WTC11 (cell line): Measurements from ENCODE around the gene USF3. TPM values are rescaled to one million over a fixed set of nuclear protein-coding genes. Genes with fewer than 3 reads are reported as not detected.

Experiments
- ATAC-seq: fragments of 200-7000 bp; cut with Tn5 transposase; 2 replicates; pipeline ENCODE4 v1.10.0; 2021; ENCODE audit warnings: mild to moderate bottlenecking, moderate library complexity
- CTCF ChIA-PET: fragments of 300-600 bp; sonication (Branson Sonifier 250); formaldehyde crosslinking; loops from one replicate; lab custom pipeline; 2021; ENCODE audit warnings: antibody characterized with exemption; lab: Charles Lee
- POLR2A ChIA-PET: fragments of 350-600 bp; sonication (Branson Sonifier 250); formaldehyde crosslinking; loops from one replicate; lab custom pipeline; 2021; ENCODE audit warnings: antibody characterized with exemption; lab: Charles Lee
- DNase-seq: peaks from one replicate; pipeline ENCODE4 v3.0.0; 2021; ENCODE audit warnings: low spot score
- H3K27ac Mint-ChIP-seq: 2 replicates; pipeline ENCODE4 v1.8.0; 2021; ENCODE audit warnings: mixed read lengths
- H3K27me3 Mint-ChIP-seq: 2 replicates; pipeline ENCODE4 v1.8.0; 2021; ENCODE audit warnings: low read depth, mild to moderate bottlenecking, moderate library complexity, mixed read lengths
- H3K36me3 Mint-ChIP-seq: 2 replicates; pipeline ENCODE4 v1.8.0; 2021; ENCODE audit warnings: mixed read lengths
- H3K4me1 Mint-ChIP-seq: 2 replicates; pipeline ENCODE4 v1.8.0; 2022; ENCODE audit warnings: mixed read lengths
- H3K4me3 Mint-ChIP-seq: 2 replicates; pipeline ENCODE4 v1.8.0; 2021; ENCODE audit warnings: mild to moderate bottlenecking, moderate library complexity, mixed read lengths
- H3K9me3 Mint-ChIP-seq: 2 replicates; pipeline ENCODE4 v1.8.0; 2021; ENCODE audit warnings: mixed read lengths
- CBFB ChIP-seq: sonication (generic); formaldehyde crosslinking; IDR thresholded peaks from 2 replicates; pipeline ENCODE4 v1.8.1; 2022; ENCODE audit warnings: mild to moderate bottlenecking, low read depth, missing genetic modification reagents
- CREM ChIP-seq: sonication (generic); formaldehyde crosslinking; IDR thresholded peaks from 2 replicates; pipeline ENCODE4 v1.8.1; 2022; ENCODE audit warnings: mild to moderate bottlenecking, missing genetic modification reagents, moderate library complexity
- CTCF ChIP-seq: fragments of 200-600 bp; IDR thresholded peaks from 2 replicates; pipeline ENCODE4 v1.8.0; 2022; ENCODE audit warnings: antibody characterized with exemption
- GABPB1 ChIP-seq: sonication (generic); formaldehyde crosslinking; IDR thresholded peaks from 2 replicates; pipeline ENCODE4 v1.8.1; 2023; ENCODE audit warnings: mild to moderate bottlenecking, missing genetic modification reagents
- GRHL2 ChIP-seq: fragments of 250-450 bp; sonication (Bioruptor Pico); IDR thresholded peaks from 2 replicates; pipeline ENCODE4 v1.8.0; 2022; ENCODE audit warnings: mild to moderate bottlenecking, moderate library complexity; ENCODE audit not compliant: insufficient replicate concordance, severe bottlenecking
- HMGA2 ChIP-seq: fragments of 250-450 bp; sonication (Bioruptor Pico); IDR thresholded peaks from 2 replicates; pipeline ENCODE4 v1.4.0; 2021; ENCODE audit warnings: mild to moderate bottlenecking, moderate library complexity
- MLX ChIP-seq: sonication (generic); formaldehyde crosslinking; IDR thresholded peaks from 2 replicates; pipeline ENCODE4 v1.8.1; 2023; ENCODE audit warnings: mild to moderate bottlenecking, missing genetic modification reagents, moderate library complexity
- MXD4 ChIP-seq: fragments of 250-450 bp; sonication (Bioruptor Pico); IDR thresholded peaks from 2 replicates; pipeline ENCODE4 v1.8.0; 2021; ENCODE audit warnings: mild to moderate bottlenecking, moderate library complexity, borderline replicate concordance
- MYBL2 ChIP-seq: sonication (generic); formaldehyde crosslinking; IDR thresholded peaks from 2 replicates; pipeline ENCODE4 v1.8.1; 2023; ENCODE audit warnings: mild to moderate bottlenecking, moderate library complexity, missing genetic modification reagents
- NR2C2 ChIP-seq: sonication (generic); formaldehyde crosslinking; IDR thresholded peaks from 2 replicates; pipeline ENCODE4 v1.8.0; 2022; ENCODE audit warnings: mild to moderate bottlenecking, missing genetic modification reagents
- NR3C1 ChIP-seq: sonication (generic); formaldehyde crosslinking; conservative IDR thresholded peaks from 2 replicates; pipeline ENCODE4 v1.8.1; 2023; ENCODE audit warnings: low read depth, mild to moderate bottlenecking, missing genetic modification reagents
- OVOL2 ChIP-seq: fragments of 250-450 bp; sonication (Bioruptor Pico); IDR thresholded peaks from 2 replicates; pipeline ENCODE4 v1.9.0; 2021; ENCODE audit warnings: mild to moderate bottlenecking, borderline replicate concordance
- SMAD3 ChIP-seq: sonication (generic); formaldehyde crosslinking; IDR thresholded peaks from 2 replicates; pipeline ENCODE4 v1.8.0; 2022; ENCODE audit warnings: missing genetic modification reagents, mild to moderate bottlenecking, borderline replicate concordance
- SMAD4 ChIP-seq: sonication (generic); formaldehyde crosslinking; IDR thresholded peaks from 2 replicates; pipeline ENCODE4 v1.8.0; 2022; ENCODE audit warnings: mild to moderate bottlenecking, missing genetic modification reagents
- SP1 ChIP-seq: sonication (generic); formaldehyde crosslinking; conservative IDR thresholded peaks from 2 replicates; pipeline ENCODE4 v1.8.1; 2022; ENCODE audit warnings: missing genetic modification reagents
- TEAD4 ChIP-seq: sonication (generic); formaldehyde crosslinking; IDR thresholded peaks from 2 replicates; pipeline ENCODE4 v1.8.0; 2022; ENCODE audit warnings: mild to moderate bottlenecking, missing genetic modification reagents
- USF1 ChIP-seq: sonication (generic); formaldehyde crosslinking; IDR thresholded peaks from 2 replicates; pipeline ENCODE4 v1.8.0; 2022; ENCODE audit warnings: mild to moderate bottlenecking, missing genetic modification reagents
- USF2 ChIP-seq: sonication (generic); formaldehyde crosslinking; IDR thresholded peaks from 2 replicates; pipeline ENCODE4 v1.8.1; 2023; ENCODE audit warnings: mild to moderate bottlenecking, missing genetic modification reagents, moderate library complexity
- ZBTB21 ChIP-seq: sonication (generic); formaldehyde crosslinking; IDR thresholded peaks from 2 replicates; pipeline ENCODE4 v1.8.1; 2023; ENCODE audit warnings: mild to moderate bottlenecking, missing genetic modification reagents, borderline replicate concordance
- ZNF138 ChIP-seq: sonication (generic); formaldehyde crosslinking; conservative IDR thresholded peaks from 2 replicates; pipeline ENCODE4 v1.8.1; 2022; ENCODE audit warnings: mild to moderate bottlenecking, moderate library complexity, missing genetic modification reagents
- ZNF281 ChIP-seq: sonication (generic); formaldehyde crosslinking; IDR thresholded peaks from 2 replicates; pipeline ENCODE4 v1.8.0; 2023; ENCODE audit warnings: mild to moderate bottlenecking, missing genetic modification reagents
- ZSCAN18 ChIP-seq: fragments of 250-450 bp; sonication (Bioruptor Pico); IDR thresholded peaks from 2 replicates; pipeline ENCODE4 v2.1.2; 2022; ENCODE audit warnings: mild to moderate bottlenecking, moderate library complexity
- total RNA-seq: library from RNA; stranded (reverse); gene quantifications from 3 replicates; pipeline ENCODE4 v1.2.3, GENCODE V29; 2021

USF3 gene
- total RNA-seq, 1 experiment from 2014 or later = 16.4 TPM

- no peak overlapping the region for H3K4me3 Mint-ChIP-seq
- ChIA-PET POLR2A (no interaction called here), CTCF (no interaction called here)
- DNase-seq = no peak
- peaks cover 21% of the 10 kb centered on the region for H3K4me1 Mint-ChIP-seq
- H3K27ac Mint-ChIP-seq = no peak overlapping the region
- peaks cover 5% of the 10 kb centered on the region for H3K36me3 Mint-ChIP-seq
- no peaks in the 10 kb centered on the region; the same call in 1 of the 2 replicates for H3K9me3 Mint-ChIP-seq
- ATAC-seq = no peak
- no peaks in the 10 kb centered on the region for H3K27me3 Mint-ChIP-seq
- TF ChIP-seq TEAD4 (no peak), NR3C1 (no peak), SMAD4 (CRISPR knock-in tag) (no peak), SP1 (CRISPR knock-in tag) (no peak)
Measured at GRCh38 chr3:113690482-113690881, 6.0 kb downstream of the USF3 start.

GRCh38 chr3:113685956-113686721 is 10.3 kb downstream of the USF3 start:
- ChIA-PET CTCF (no interaction called here), POLR2A (no interaction called here)
- ATAC-seq = peak; percentile 86
- no peaks in the 10 kb centered on the region for H3K27me3 Mint-ChIP-seq
- DNase-seq = peak; percentile 23
- H3K27ac Mint-ChIP-seq = peak overlapping the region; percentile 72
- no peak overlapping the region; the same call in 1 of the 2 replicates for H3K4me3 Mint-ChIP-seq
- peaks cover 20% of the 10 kb centered on the region for H3K36me3 Mint-ChIP-seq
- peaks cover 12% of the 10 kb centered on the region for H3K9me3 Mint-ChIP-seq
- H3K4me1 Mint-ChIP-seq = peaks cover 18% of the 10 kb centered on the region
- TF ChIP-seq MXD4 (CRISPR knock-in tag) (no peak), GABPB1 (CRISPR knock-in tag) (0 out of 2 replicates have a peak, but pooled peaks have one; percentile 27), HMGA2 (CRISPR knock-in tag) (no peak)

GRCh38 chr3:113685124-113685523 is 11.3 kb downstream of the USF3 start:
- Mint-ChIP-seq H3K36me3 (peaks cover 20% of the 10 kb centered on the region), H3K27ac (no peak overlapping the region), H3K27me3 (no peaks in the 10 kb centered on the region), H3K9me3 (peaks cover 15% of the 10 kb centered on the region)
- DNase-seq = no peak
- ATAC-seq = no peak; the same call in 1 of the 2 replicates
- TF ChIP-seq ZNF281 (CRISPR knock-in tag) = no peak
- no peak for TF ChIP-seq OVOL2
- no peak for TF ChIP-seq GRHL2 (CRISPR knock-in tag)
- no peak for TF ChIP-seq MYBL2 (CRISPR knock-in tag)
- no peak for TF ChIP-seq NR2C2
- TF ChIP-seq ZNF138 (CRISPR knock-in tag) = no peak
- TF ChIP-seq ZSCAN18 (CRISPR knock-in tag) = no peak
- no peak for TF ChIP-seq ZBTB21
- TF ChIP-seq SMAD3 (CRISPR knock-in tag) = no peak
- no peak for TF ChIP-seq MXD4 (CRISPR knock-in tag)
- TF ChIP-seq MLX (CRISPR knock-in tag) = no peak
- no peak for TF ChIP-seq USF1
- TF ChIP-seq CREM (CRISPR knock-in tag) = no peak
- no peak for TF ChIP-seq CTCF
- no peak for TF ChIP-seq TEAD4
- no peak for TF ChIP-seq USF2 (CRISPR knock-in tag)
- TF ChIP-seq CBFB = no peak
- TF ChIP-seq SP1 (CRISPR knock-in tag) = no peak
- TF ChIP-seq, all 79 proteins: peak for 0
- ChIA-PET CTCF (no interaction called here), POLR2A (no interaction called here)
- no peak overlapping the region for H3K4me3 Mint-ChIP-seq
- peaks cover 18% of the 10 kb centered on the region for H3K4me1 Mint-ChIP-seq
